Vagina (tissue), 2 donors: Measurements from ENCODE around the gene RAB6B. TPM values are rescaled to one million over a fixed set of nuclear protein-coding genes. Genes with fewer than 3 reads are reported as not detected.

Experiments used
- DNase-seq, 2 donors: peaks; one replicate each; pipeline ENCODE4 v3.0.0-alpha.2; 2017; ENCODE audit errors: extremely low spot score in 2 of 2
- H3K27ac ChIP-seq: fragments of 200-600 bp; sonication (generic); one replicate; pipeline ENCODE4 v1.5.1; 2019
- H3K27me3 ChIP-seq: fragments of 200-600 bp; sonication (generic); one replicate; pipeline ENCODE4 v1.5.1; 2019
- H3K36me3 ChIP-seq, 2 donors: fragments of 200-600 bp; sonication (generic); one replicate each; pipeline ENCODE4 v1.5.1; 2017 to 2019
- H3K4me1 ChIP-seq: fragments of 200-600 bp; sonication (generic); one replicate; pipeline ENCODE4 v1.5.1; 2019
- H3K4me3 ChIP-seq, 2 donors: fragments of 200-600 bp; sonication (generic); 1 replicate in 1 of 2; 2 replicates in 1 of 2; pipeline ENCODE4 v1.5.1; 2016 to 2019
- H3K9me3 ChIP-seq: fragments of 200-600 bp; sonication (generic); one replicate; pipeline ENCODE4 v1.5.1; 2019
- POLR2A ChIP-seq, 2 donors: fragments of 450-650 bp; IDR thresholded peaks; one replicate each; pipeline ENCODE4 v1.6.1; 2017; ENCODE audit warnings: antibody characterized with exemption in 2 of 2, mild to moderate bottlenecking in 2 of 2, moderate library complexity in 2 of 2
- POLR2AphosphoS5 ChIP-seq, 2 donors: sonication (generic); formaldehyde crosslinking; IDR thresholded peaks; one replicate each; pipeline ENCODE4 v1.9.0; 2017; ENCODE audit warnings: antibody characterized with exemption in 2 of 2, mild to moderate bottlenecking in 2 of 2, low read depth in 1 of 2; ENCODE audit not compliant: insufficient read depth in 1 of 2
- intact Hi-C: fragments of 100-400 bp; cut with DNase I; formaldehyde crosslinking; loops from one replicate; pipeline ENCODE4 v1.15.1; 2023
- total RNA-seq: library from RNA; depleted of rRNA; stranded (reverse); fragments of >200 nt; gene quantifications from one replicate; pipeline ENCODE4 v1.2.3, GENCODE V29; 2016

The RAB6B gene
- total RNA-seq, 1 donor from 2014 or later = 3.7 TPM

GRCh38 chr3:133775309-133775708, 120.4 kb downstream of the RAB6B start:
- no peak for DNase-seq
- Histone ChIP-seq H3K9me3 (no peaks in the 10 kb centered on the region), H3K36me3 (no peaks in the 10 kb centered on the region), H3K4me3 (no peak overlapping the region), H3K27me3 (no peaks in the 10 kb centered on the region), H3K4me1 (no peaks in the 10 kb centered on the region), H3K27ac (no peak overlapping the region)
- TF ChIP-seq POLR2AphosphoS5 (IDR thresholded peaks at IDR 0.05; ENCODE audit: insufficient read depth in 1 of 2, low read depth in 1 of 2) (no peak), POLR2A (IDR thresholded peaks at IDR 0.05) (no peak)
- intact Hi-C loops = no loop called here

Other genes starting within 250 kb of the RAB6B start
- 28.2 TPM for gene TOPBP1, start 233.9 kb downstream of the RAB6B start, total RNA-seq
- 2.9 TPM for gene TF, start 149.5 kb downstream of the RAB6B start, total RNA-seq
- 7.6 TPM for gene SRPRB, start 90.1 kb downstream of the RAB6B start, total RNA-seq
- 40.3 TPM for gene SLCO2A1, start 134.0 kb upstream of the RAB6B start, total RNA-seq